Fibroblast of lung (primary cell): ENCODE measurements around the gene DRD4. TPM values are rescaled to one million over a fixed set of nuclear protein-coding genes. Genes with fewer than 3 reads are reported as not detected.
A peak's percentile ranks its signal among the peaks of the same experiment; 100 is the strongest.

Source experiments
- DNase-seq, 2 donors: peaks; one replicate each; pipeline versions ENCODE4 v3.0.0 to v3.0.0-alpha.2; 2010; ENCODE audit warnings: low read depth in 2 of 2
- H2AFZ ChIP-seq: 2 replicates; pipeline ENCODE4 v1.5.1; 2012; ENCODE audit warnings: low read length, control low read depth, inconsistent platforms
- H3K27ac ChIP-seq: 2 replicates; pipeline ENCODE4 v1.5.1; 2011; ENCODE audit warnings: low read length, control low read depth; ENCODE audit not compliant: insufficient read depth
- H3K27me3 ChIP-seq: 2 replicates; pipeline ENCODE4 v1.5.1; 2011; ENCODE audit warnings: mild to moderate bottlenecking, low read length; ENCODE audit not compliant: control insufficient read depth, insufficient read depth
- H3K36me3 ChIP-seq: 2 replicates; pipeline ENCODE4 v1.5.1; 2011; ENCODE audit warnings: low read length; ENCODE audit not compliant: control insufficient read depth, insufficient read depth
- H3K4me1 ChIP-seq: 2 replicates; pipeline ENCODE4 v1.5.1; 2011; ENCODE audit warnings: low read length; ENCODE audit not compliant: control insufficient read depth, insufficient read depth; ENCODE audit errors: extremely low read depth
- H3K4me2 ChIP-seq: 2 replicates; pipeline ENCODE4 v1.5.1; 2011; ENCODE audit warnings: low read length, control low read depth; ENCODE audit not compliant: insufficient read depth; ENCODE audit errors: extremely low read depth
- H3K4me3 ChIP-seq, 4 experiments: fragments of 200-600 bp in 1 of 4; sonication (generic) in 1 of 4; replicated peaks in 1 of 4; 2 replicates each; pipeline ENCODE4 v1.5.1; 2011 to 2016; ENCODE audit warnings: low read length in 4 of 4, low read depth in 3 of 4, mild to moderate bottlenecking in 3 of 4, control low read depth in 2 of 4, inconsistent platforms in 1 of 4, mixed read lengths in 1 of 4; ENCODE audit not compliant: insufficient read depth in 1 of 4; ENCODE audit errors: control extremely low read depth in 1 of 4
- H3K79me2 ChIP-seq: 2 replicates; pipeline ENCODE4 v1.5.1; 2012; ENCODE audit warnings: mild to moderate bottlenecking, low read length, inconsistent platforms; ENCODE audit not compliant: control insufficient read depth, insufficient read depth
- H3K9ac ChIP-seq: 2 replicates; pipeline ENCODE4 v1.5.1; 2011; ENCODE audit warnings: mild to moderate bottlenecking, low read length, control low read depth; ENCODE audit not compliant: insufficient read depth
- H3K9me3 ChIP-seq: 2 replicates; pipeline ENCODE4 v1.5.1; 2012; ENCODE audit warnings: low read depth, low read length; ENCODE audit not compliant: control insufficient read depth, insufficient read depth
- H4K20me1 ChIP-seq: 2 replicates; pipeline ENCODE4 v1.5.1; 2011; ENCODE audit warnings: low read length; ENCODE audit not compliant: control insufficient read depth, insufficient read depth; ENCODE audit errors: extremely low read depth
- EZH2 ChIP-seq: IDR thresholded peaks from 2 replicates; pipeline ENCODE4 v1.5.1; 2012; ENCODE audit warnings: low read length, control low read depth, mild to moderate bottlenecking; ENCODE audit errors: missing control alignments
- polyA plus RNA-seq, 2 donors: library from polyadenylated mRNA; depleted of rRNA in 1 of 2; stranded (reverse) in 1 of 2; unstranded in 1 of 2; fragments of >200 nt; gene quantifications; 2 replicates each; pipeline ENCODE4 v1.2.1, GENCODE V29; 2011 to 2012; ENCODE audit warnings: missing spikeins in 1 of 2
- total RNA-seq: library from RNA; depleted of rRNA; stranded (reverse); fragments of >200 nt; gene quantifications from 2 replicates; pipeline ENCODE4 v1.2.1, GENCODE V29; 2014
- TF ChIP-seq, protein P1 (sequence below), 2 donors: IDR thresholded peaks in 1 of 2; conservative IDR thresholded peaks in 1 of 2; 1 replicate in 1 of 2; 2 replicates in 1 of 2; pipeline ENCODE4 v1.5.1; 2011 to 2012; ENCODE audit warnings: low read length in 2 of 2, control low read depth in 1 of 2, inconsistent platforms in 1 of 2, low read depth in 1 of 2, mild to moderate bottlenecking in 1 of 2

The DRD4 gene
- total and polyA plus RNA-seq, 2 donors (not counting 1 experiment from before 2014, with no cell fraction given) = 0.17 TPM; not detected in 1

GRCh38 chr11:628056-628455 is 9.0 kb upstream of the DRD4 start:
- DNase-seq = no peak
- no peaks in the 10 kb centered on the region for H3K36me3 ChIP-seq
- no peaks in the 10 kb centered on the region for H3K27me3 ChIP-seq
- H3K4me1 ChIP-seq = peaks cover 2% of the 10 kb centered on the region
- H3K9me3 ChIP-seq = no peaks in the 10 kb centered on the region
- no peaks in the 10 kb centered on the region for H4K20me1 ChIP-seq
- H3K4me3 ChIP-seq = no peak overlapping the region
- no peaks in the 10 kb centered on the region for H3K79me2 ChIP-seq
- no peak overlapping the region for H2AFZ ChIP-seq
- no peak overlapping the region for H3K9ac ChIP-seq
- no peak overlapping the region for H3K27ac ChIP-seq
- H3K4me2 ChIP-seq = no peak overlapping the region
- TF ChIP-seq, protein P1, sequence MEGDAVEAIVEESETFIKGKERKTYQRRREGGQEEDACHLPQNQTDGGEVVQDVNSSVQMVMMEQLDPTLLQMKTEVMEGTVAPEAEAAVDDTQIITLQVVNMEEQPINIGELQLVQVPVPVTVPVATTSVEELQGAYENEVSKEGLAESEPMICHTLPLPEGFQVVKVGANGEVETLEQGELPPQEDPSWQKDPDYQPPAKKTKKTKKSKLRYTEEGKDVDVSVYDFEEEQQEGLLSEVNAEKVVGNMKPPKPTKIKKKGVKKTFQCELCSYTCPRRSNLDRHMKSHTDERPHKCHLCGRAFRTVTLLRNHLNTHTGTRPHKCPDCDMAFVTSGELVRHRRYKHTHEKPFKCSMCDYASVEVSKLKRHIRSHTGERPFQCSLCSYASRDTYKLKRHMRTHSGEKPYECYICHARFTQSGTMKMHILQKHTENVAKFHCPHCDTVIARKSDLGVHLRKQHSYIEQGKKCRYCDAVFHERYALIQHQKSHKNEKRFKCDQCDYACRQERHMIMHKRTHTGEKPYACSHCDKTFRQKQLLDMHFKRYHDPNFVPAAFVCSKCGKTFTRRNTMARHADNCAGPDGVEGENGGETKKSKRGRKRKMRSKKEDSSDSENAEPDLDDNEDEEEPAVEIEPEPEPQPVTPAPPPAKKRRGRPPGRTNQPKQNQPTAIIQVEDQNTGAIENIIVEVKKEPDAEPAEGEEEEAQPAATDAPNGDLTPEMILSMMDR (conservative IDR thresholded peaks at IDR 0.05 in 1 of 2, IDR thresholded peaks at IDR 0.05 in 1 of 2; ENCODE audit: low read depth in 1 of 2, low read length in 2 of 2) = no peak
- TF ChIP-seq EZH2 = no peak

GRCh38 chr11:629237-629583 is 7.9 kb upstream of the DRD4 start:
- no peak overlapping the region for H3K4me3 ChIP-seq
- no peaks in the 10 kb centered on the region for H3K27me3 ChIP-seq
- TF ChIP-seq EZH2 = no peak
- TF ChIP-seq, protein P1 (conservative IDR thresholded peaks at IDR 0.05 in 1 of 2, IDR thresholded peaks at IDR 0.05 in 1 of 2; ENCODE audit: low read depth in 1 of 2, low read length in 2 of 2) = no peak
- H3K79me2 ChIP-seq = no peaks in the 10 kb centered on the region
- H3K9ac ChIP-seq = no peak overlapping the region
- no peaks in the 10 kb centered on the region for H4K20me1 ChIP-seq
- no peak overlapping the region for H3K27ac ChIP-seq
- no peaks in the 10 kb centered on the region for H3K36me3 ChIP-seq
- H3K4me1 ChIP-seq = peaks cover 2% of the 10 kb centered on the region
- peak in 1 of 2 donors; percentile 43 for DNase-seq
- H2AFZ ChIP-seq = no peak overlapping the region
- H3K9me3 ChIP-seq = no peaks in the 10 kb centered on the region
- no peak overlapping the region for H3K4me2 ChIP-seq

GRCh38 chr11:630871-631270 is 6.2 kb upstream of the DRD4 start:
- no peak overlapping the region for H2AFZ ChIP-seq
- no peak for DNase-seq
- H3K27ac ChIP-seq = no peak overlapping the region
- peaks cover 2% of the 10 kb centered on the region for H3K4me1 ChIP-seq
- H3K4me3 ChIP-seq = no peak overlapping the region
- no peaks in the 10 kb centered on the region for H3K79me2 ChIP-seq
- no peak overlapping the region for H3K9ac ChIP-seq
- H3K9me3 ChIP-seq = no peaks in the 10 kb centered on the region
- no peaks in the 10 kb centered on the region for H4K20me1 ChIP-seq
- no peak overlapping the region for H3K4me2 ChIP-seq
- no peak for TF ChIP-seq EZH2
- TF ChIP-seq, protein P1 (conservative IDR thresholded peaks at IDR 0.05 in 1 of 2, IDR thresholded peaks at IDR 0.05 in 1 of 2; ENCODE audit: low read depth in 1 of 2, low read length in 2 of 2) = no peak
- H3K36me3 ChIP-seq = no peaks in the 10 kb centered on the region
- no peaks in the 10 kb centered on the region for H3K27me3 ChIP-seq
